Measurements from ENCODE around the gene TEX29.

GRCh38 chr13:111344471-111345191 is 24.2 kb downstream of the TEX29 start:
- TF ChIP-seq, protein P1, sequence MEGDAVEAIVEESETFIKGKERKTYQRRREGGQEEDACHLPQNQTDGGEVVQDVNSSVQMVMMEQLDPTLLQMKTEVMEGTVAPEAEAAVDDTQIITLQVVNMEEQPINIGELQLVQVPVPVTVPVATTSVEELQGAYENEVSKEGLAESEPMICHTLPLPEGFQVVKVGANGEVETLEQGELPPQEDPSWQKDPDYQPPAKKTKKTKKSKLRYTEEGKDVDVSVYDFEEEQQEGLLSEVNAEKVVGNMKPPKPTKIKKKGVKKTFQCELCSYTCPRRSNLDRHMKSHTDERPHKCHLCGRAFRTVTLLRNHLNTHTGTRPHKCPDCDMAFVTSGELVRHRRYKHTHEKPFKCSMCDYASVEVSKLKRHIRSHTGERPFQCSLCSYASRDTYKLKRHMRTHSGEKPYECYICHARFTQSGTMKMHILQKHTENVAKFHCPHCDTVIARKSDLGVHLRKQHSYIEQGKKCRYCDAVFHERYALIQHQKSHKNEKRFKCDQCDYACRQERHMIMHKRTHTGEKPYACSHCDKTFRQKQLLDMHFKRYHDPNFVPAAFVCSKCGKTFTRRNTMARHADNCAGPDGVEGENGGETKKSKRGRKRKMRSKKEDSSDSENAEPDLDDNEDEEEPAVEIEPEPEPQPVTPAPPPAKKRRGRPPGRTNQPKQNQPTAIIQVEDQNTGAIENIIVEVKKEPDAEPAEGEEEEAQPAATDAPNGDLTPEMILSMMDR (IDR thresholded peaks at IDR 0.05; ENCODE audit: low read depth, low read length) = peak; percentile 33
- TF ChIP-seq POLR2A (IDR thresholded peaks at IDR 0.05; ENCODE audit: extremely low read depth, insufficient read length) (no peak), MYC (IDR thresholded peaks at IDR 0.05; ENCODE audit: low read depth, low read length) (no peak)
- TF ChIP-seq, protein P2, sequence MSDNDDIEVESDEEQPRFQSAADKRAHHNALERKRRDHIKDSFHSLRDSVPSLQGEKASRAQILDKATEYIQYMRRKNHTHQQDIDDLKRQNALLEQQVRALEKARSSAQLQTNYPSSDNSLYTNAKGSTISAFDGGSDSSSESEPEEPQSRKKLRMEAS (IDR thresholded peaks at IDR 0.05; ENCODE audit: low read depth, low read length) = no peak

Measured in NB4 (cell line).